GM12878 (cell line): ENCODE data around the gene AFAP1. TPM values are rescaled to one million over a fixed set of nuclear protein-coding genes. Genes with fewer than 3 reads are reported as not detected.

Experiments
- ATAC-seq: fragments of 200-7000 bp; cut with Tn5 transposase; 3 replicates; pipeline ENCODE4 v1.9.1; 2020; ENCODE audit warnings: mild to moderate bottlenecking, moderate library complexity
- BruUV-seq: library from RNA; stranded (reverse); fragments of 400-500 nt; replicated peaks from 2 replicates; lab custom pipeline; 2021; lab: Mats Ljungman, UMichigan
- CTCF ChIA-PET: fragments of 300-600 bp; sonication (Branson Sonifier 250); formaldehyde crosslinking; extraction: SDS; loops from one replicate; lab custom pipeline; 2021; ENCODE audit warnings: inconsistent platforms; lab: Yijun Ruan, JAX
- POLR2A ChIA-PET: fragments of 350-600 bp; formaldehyde crosslinking; extraction: SDS; loops from one replicate; lab custom pipeline; 2021; ENCODE audit warnings: inconsistent platforms; lab: Charles Lee
- RAD21 ChIA-PET: fragments of 300-600 bp; sonication (Branson Sonifier 250); formaldehyde crosslinking; loops from one replicate; lab custom pipeline; 2023; ENCODE audit warnings: antibody characterized with exemption; ENCODE audit not compliant: unreplicated experiment; lab: Charles Lee
- SMC1A ChIA-PET: fragments of 300-600 bp; sonication (Branson Sonifier 250); formaldehyde crosslinking; loops from one replicate; lab custom pipeline; 2023; ENCODE audit not compliant: unreplicated experiment, uncharacterized antibody; lab: Charles Lee
- DNase-seq: peaks from one replicate; pipeline ENCODE4 v3.0.0-alpha.2; 2011; ENCODE audit warnings: low read depth, low spot score
- FAIRE-seq: peaks from 3 replicates; lab custom pipeline; 2011; peaks lifted over from hg19 to GRCh38; lab: Jason Lieb, UNC
- H2AFZ ChIP-seq: 2 replicates; pipeline ENCODE4 v1.6.0; 2011; ENCODE audit warnings: low read depth, low read length, control low read depth; ENCODE audit not compliant: control insufficient read depth
- H3K27ac ChIP-seq: 2 replicates; pipeline ENCODE4 v1.5.1; 2011; ENCODE audit warnings: control low read depth; ENCODE audit not compliant: control insufficient read depth, insufficient read depth
- H3K27me3 ChIP-seq, 2 experiments: replicated peaks in 1 of 2; 2 replicates each; pipeline versions ENCODE4 v1.6.0 to v1.6.1; 2011; ENCODE audit warnings: low read length in 1 of 2; ENCODE audit not compliant: control insufficient read depth in 2 of 2, insufficient read depth in 2 of 2
- H3K36me3 ChIP-seq, 2 experiments: 2 replicates each; pipeline ENCODE4 v1.5.1; 2011; ENCODE audit warnings: low read length in 1 of 2; ENCODE audit not compliant: control insufficient read depth in 2 of 2, insufficient read depth in 2 of 2
- H3K4me1 ChIP-seq: 2 replicates; pipeline ENCODE4 v1.6.1; 2011; ENCODE audit warnings: mild to moderate bottlenecking, low read length, moderate library complexity, mixed read lengths; ENCODE audit not compliant: control insufficient read depth, insufficient read depth
- H3K4me2 ChIP-seq: 2 replicates; pipeline ENCODE4 v1.6.0; 2011; ENCODE audit warnings: control low read depth; ENCODE audit not compliant: control insufficient read depth, insufficient read depth
- H3K4me3 ChIP-seq: fragments of 200-600 bp; sonication (generic); 2 replicates; pipeline ENCODE4 v1.5.1; 2016
- H3K79me2 ChIP-seq: 2 replicates; pipeline ENCODE4 v1.6.0; 2011; ENCODE audit warnings: low read length; ENCODE audit not compliant: control insufficient read depth, insufficient read depth
- H3K9ac ChIP-seq: 2 replicates; pipeline ENCODE4 v1.8.0; 2011; ENCODE audit warnings: low read length, control low read depth, mixed read lengths; ENCODE audit not compliant: control insufficient read depth, insufficient read depth
- H3K9me3 ChIP-seq: replicated peaks from 3 replicates; pipeline ENCODE4 v1.5.1; 2011; ENCODE audit warnings: mild to moderate bottlenecking, low read length; ENCODE audit not compliant: control insufficient read depth, insufficient read depth
- H4K20me1 ChIP-seq: 2 replicates; pipeline ENCODE4 v1.6.0; 2011; ENCODE audit not compliant: control insufficient read depth, insufficient read depth
- WGBS: methylation state at CpG from one replicate; pipeline ENCODE4 v1.1.6; 2016; ENCODE audit warnings: low lambda C conversion rate; ENCODE audit not compliant: insufficient replicate concordance, insufficient coverage; ENCODE audit errors: missing lambda C conversion rate; 5-methylcytosine and 5-hydroxymethylcytosine counted together
- in situ Hi-C: fragments of 300-500 bp; cut with MboI; formaldehyde crosslinking; loops from 9 replicates; pipeline ENCODE4 v1.14.3; 2018; ENCODE audit warnings: mixed read lengths
- intact Hi-C: fragments of 100-400 bp; cut with micrococcal nuclease; formaldehyde crosslinking; loops from one replicate; pipeline ENCODE4 v1.14.2; 2022; ENCODE audit not compliant: unreplicated experiment
- polyA plus RNA-seq, 11 experiments: library from polyadenylated mRNA; depleted of rRNA in 4 of 11; unstranded in 6 of 11; stranded (reverse) in 5 of 11; fragments of >200 nt; fragmentation: Nextera tagmentation in 4 of 11; fragmentation: Illumina TruSeq in 1 of 11; extraction: Ambion mirVana in 4 of 11; extraction: Trizol in 1 of 11; gene quantifications; 1 replicate in 1 of 11; 2 replicates in 10 of 11; pipeline versions ENCODE4 v1.2.1 to v1.2.3, GENCODE V29; 2011 to 2016; ENCODE audit warnings: inconsistent platforms in 2 of 11, missing spikeins in 2 of 11, low read depth in 1 of 11
- total RNA-seq, 4 experiments: library from RNA; depleted of rRNA in 3 of 4; stranded (reverse); fragments of >200 nt in 3 of 4; fragmentation: Illumina TruSeq in 1 of 4; extraction: Trizol in 1 of 4; gene quantifications; 2 replicates each; pipeline versions ENCODE4 v1.2.1 to v1.2.3, GENCODE V29; 2013 to 2021
- TF ChIP-seq, protein P1 (sequence below): fragments of 450-650 bp; IDR thresholded peaks from 2 replicates; pipeline ENCODE4 v1.6.1; 2017; ENCODE audit warnings: mild to moderate bottlenecking, moderate library complexity
- TF ChIP-seq, protein P2 (sequence below): IDR thresholded peaks from 2 replicates; pipeline ENCODE4 v1.6.1; 2012; ENCODE audit warnings: low read length, inconsistent platforms

The AFAP1 gene
- total and polyA plus RNA-seq, 10 of the 15 experiments (the other 5 are each of a cell fraction or from before 2014, with no cell fraction given) = 0.02 to 0.23 (median 0.09) TPM; not detected in 1

GRCh38 chr4:7739077-7739917, 200.4 kb downstream of the AFAP1 start:
- TF ChIP-seq, protein P1, sequence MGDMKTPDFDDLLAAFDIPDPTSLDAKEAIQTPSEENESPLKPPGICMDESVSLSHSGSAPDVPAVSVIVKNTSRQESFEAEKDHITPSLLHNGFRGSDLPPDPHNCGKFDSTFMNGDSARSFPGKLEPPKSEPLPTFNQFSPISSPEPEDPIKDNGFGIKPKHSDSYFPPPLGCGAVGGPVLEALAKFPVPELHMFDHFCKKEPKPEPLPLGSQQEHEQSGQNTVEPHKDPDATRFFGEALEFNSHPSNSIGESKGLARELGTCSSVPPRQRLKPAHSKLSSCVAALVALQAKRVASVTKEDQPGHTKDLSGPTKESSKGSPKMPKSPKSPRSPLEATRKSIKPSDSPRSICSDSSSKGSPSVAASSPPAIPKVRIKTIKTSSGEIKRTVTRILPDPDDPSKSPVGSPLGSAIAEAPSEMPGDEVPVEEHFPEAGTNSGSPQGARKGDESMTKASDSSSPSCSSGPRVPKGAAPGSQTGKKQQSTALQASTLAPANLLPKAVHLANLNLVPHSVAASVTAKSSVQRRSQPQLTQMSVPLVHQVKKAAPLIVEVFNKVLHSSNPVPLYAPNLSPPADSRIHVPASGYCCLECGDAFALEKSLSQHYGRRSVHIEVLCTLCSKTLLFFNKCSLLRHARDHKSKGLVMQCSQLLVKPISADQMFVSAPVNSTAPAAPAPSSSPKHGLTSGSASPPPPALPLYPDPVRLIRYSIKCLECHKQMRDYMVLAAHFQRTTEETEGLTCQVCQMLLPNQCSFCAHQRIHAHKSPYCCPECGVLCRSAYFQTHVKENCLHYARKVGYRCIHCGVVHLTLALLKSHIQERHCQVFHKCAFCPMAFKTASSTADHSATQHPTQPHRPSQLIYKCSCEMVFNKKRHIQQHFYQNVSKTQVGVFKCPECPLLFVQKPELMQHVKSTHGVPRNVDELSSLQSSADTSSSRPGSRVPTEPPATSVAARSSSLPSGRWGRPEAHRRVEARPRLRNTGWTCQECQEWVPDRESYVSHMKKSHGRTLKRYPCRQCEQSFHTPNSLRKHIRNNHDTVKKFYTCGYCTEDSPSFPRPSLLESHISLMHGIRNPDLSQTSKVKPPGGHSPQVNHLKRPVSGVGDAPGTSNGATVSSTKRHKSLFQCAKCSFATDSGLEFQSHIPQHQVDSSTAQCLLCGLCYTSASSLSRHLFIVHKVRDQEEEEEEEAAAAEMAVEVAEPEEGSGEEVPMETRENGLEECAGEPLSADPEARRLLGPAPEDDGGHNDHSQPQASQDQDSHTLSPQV = no peak
- TF ChIP-seq, protein P2, sequence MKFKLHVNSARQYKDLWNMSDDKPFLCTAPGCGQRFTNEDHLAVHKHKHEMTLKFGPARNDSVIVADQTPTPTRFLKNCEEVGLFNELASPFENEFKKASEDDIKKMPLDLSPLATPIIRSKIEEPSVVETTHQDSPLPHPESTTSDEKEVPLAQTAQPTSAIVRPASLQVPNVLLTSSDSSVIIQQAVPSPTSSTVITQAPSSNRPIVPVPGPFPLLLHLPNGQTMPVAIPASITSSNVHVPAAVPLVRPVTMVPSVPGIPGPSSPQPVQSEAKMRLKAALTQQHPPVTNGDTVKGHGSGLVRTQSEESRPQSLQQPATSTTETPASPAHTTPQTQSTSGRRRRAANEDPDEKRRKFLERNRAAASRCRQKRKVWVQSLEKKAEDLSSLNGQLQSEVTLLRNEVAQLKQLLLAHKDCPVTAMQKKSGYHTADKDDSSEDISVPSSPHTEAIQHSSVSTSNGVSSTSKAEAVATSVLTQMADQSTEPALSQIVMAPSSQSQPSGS = no peak
- ChIA-PET POLR2A (no interaction called here), SMC1A (no interaction called here), CTCF (no interaction called here), RAD21 (no interaction called here)
- Histone ChIP-seq H3K27ac (no peak overlapping the region), H3K4me1 (peaks cover 11% of the 10 kb centered on the region), H2AFZ (no peak overlapping the region), H3K4me3 (no peak overlapping the region), H3K9ac (no peak overlapping the region), H3K79me2 (no peaks in the 10 kb centered on the region), H4K20me1 (no peaks in the 10 kb centered on the region), H3K9me3 (no peaks in the 10 kb centered on the region), H3K36me3 (no peaks in the 10 kb centered on the region), H3K4me2 (no peak overlapping the region), H3K27me3 (no peaks in the 10 kb centered on the region; a peak in 2 of 4 replicates)
- DNase-seq (no peak), FAIRE-seq (no peak), ATAC-seq (no peak)
- in situ Hi-C loops (no loop called here), intact Hi-C loops (no loop called here)
- BruUV-seq = no TSS peak
- WGBS = 73% methylated on average over 32 of the region's 37 CpGs
